Natural killer cell (primary cell): ENCODE measurements around the gene GALNS. TPM values are rescaled to one million over a fixed set of nuclear protein-coding genes. Genes with fewer than 3 reads are reported as not detected.

ENCODE experiments used
- ATAC-seq, 3 donors: fragments of 150-1000 bp in 2 of 3; fragments of 200-7000 bp in 1 of 3; cut with Tn5 transposase; 1 replicate in 1 of 3; 2 replicates in 2 of 3; pipeline ENCODE4 v1.10.0; 2021; ENCODE audit warnings: mild to moderate bottlenecking in 2 of 3, moderate library complexity in 2 of 3
- DNase-seq, 2 donors: peaks; one replicate each; pipeline versions ENCODE4 v3.0.0 to v3.0.0-alpha.2; 2013 to 2021; ENCODE audit warnings: mixed read lengths in 1 of 2
- H3K27ac ChIP-seq: one replicate; pipeline ENCODE4 v1.5.1; 2013; ENCODE audit warnings: mild to moderate bottlenecking, low read length
- H3K27me3 ChIP-seq: one replicate; pipeline ENCODE4 v1.6.1; 2013; ENCODE audit warnings: low read length; ENCODE audit not compliant: control insufficient read depth, insufficient read depth
- H3K36me3 ChIP-seq: one replicate; pipeline ENCODE4 v1.6.1; 2013; ENCODE audit warnings: low read length; ENCODE audit not compliant: control insufficient read depth, insufficient read depth
- H3K4me1 ChIP-seq: one replicate; pipeline ENCODE4 v1.6.1; 2013; ENCODE audit warnings: low read length; ENCODE audit not compliant: control insufficient read depth, insufficient read depth
- H3K4me3 ChIP-seq: one replicate; pipeline ENCODE4 v1.5.1; 2013; ENCODE audit warnings: low read length
- H3K9me3 ChIP-seq: one replicate; pipeline ENCODE4 v1.6.1; 2013; ENCODE audit warnings: low read length; ENCODE audit not compliant: control insufficient read depth, insufficient read depth
- H3K27ac Mint-ChIP-seq, 2 donors: one replicate each; pipeline ENCODE4 v1.8.0; 2022; ENCODE audit warnings: mild to moderate bottlenecking in 2 of 2, mixed read lengths in 2 of 2, moderate library complexity in 1 of 2
- H3K27me3 Mint-ChIP-seq, 2 donors: one replicate each; pipeline ENCODE4 v1.8.0; 2022; ENCODE audit warnings: low read depth in 2 of 2, mixed read lengths in 2 of 2
- H3K36me3 Mint-ChIP-seq: one replicate; pipeline ENCODE4 v1.8.0; 2022; ENCODE audit warnings: mixed read lengths
- H3K4me1 Mint-ChIP-seq, 2 donors: one replicate each; pipeline ENCODE4 v1.8.0; 2022; ENCODE audit warnings: mixed read lengths in 2 of 2
- H3K4me3 Mint-ChIP-seq: one replicate; pipeline ENCODE4 v1.8.0; 2022; ENCODE audit warnings: mild to moderate bottlenecking, moderate library complexity, mixed read lengths
- H3K9me3 Mint-ChIP-seq, 2 donors: one replicate each; pipeline ENCODE4 v1.8.0; 2022; ENCODE audit warnings: mixed read lengths in 2 of 2
- WGBS: methylation state at CpG from one replicate; pipeline ENCODE4 v1.1.7; 2013; ENCODE audit warnings: missing lambda C conversion rate; ENCODE audit not compliant: insufficient coverage; 5-methylcytosine and 5-hydroxymethylcytosine counted together
- intact Hi-C: fragments of 100-400 bp; cut with micrococcal nuclease; formaldehyde crosslinking; loops from one replicate; pipeline ENCODE4 v1.14.2; 2022
- total RNA-seq, 4 donors: library from RNA; stranded (reverse); fragments of 120-200 nt in 1 of 4; gene quantifications; one replicate each; pipeline versions ENCODE4 v1.2.3 to v1.2.4, GENCODE V29; 2013 to 2022
- TF ChIP-seq, protein P1 (sequence below): fragments of 200-600 bp; IDR thresholded peaks from one replicate; pipeline ENCODE4 v1.8.0; 2022; ENCODE audit warnings: antibody characterized with exemption

GALNS gene
- total RNA-seq, 3 donors from 2014 or later (not counting 1 experiment from before 2014, with no cell fraction given), result 58.1 to 75.8 (median 65.7) TPM

- Histone ChIP-seq H3K4me3 (no peak overlapping the region), H3K36me3 (peaks cover 20% of the 10 kb centered on the region), H3K4me1 (no peaks in the 10 kb centered on the region), H3K9me3 (no peaks in the 10 kb centered on the region), H3K27ac (no peak overlapping the region), H3K27me3 (no peaks in the 10 kb centered on the region)
- TF ChIP-seq, protein P1, sequence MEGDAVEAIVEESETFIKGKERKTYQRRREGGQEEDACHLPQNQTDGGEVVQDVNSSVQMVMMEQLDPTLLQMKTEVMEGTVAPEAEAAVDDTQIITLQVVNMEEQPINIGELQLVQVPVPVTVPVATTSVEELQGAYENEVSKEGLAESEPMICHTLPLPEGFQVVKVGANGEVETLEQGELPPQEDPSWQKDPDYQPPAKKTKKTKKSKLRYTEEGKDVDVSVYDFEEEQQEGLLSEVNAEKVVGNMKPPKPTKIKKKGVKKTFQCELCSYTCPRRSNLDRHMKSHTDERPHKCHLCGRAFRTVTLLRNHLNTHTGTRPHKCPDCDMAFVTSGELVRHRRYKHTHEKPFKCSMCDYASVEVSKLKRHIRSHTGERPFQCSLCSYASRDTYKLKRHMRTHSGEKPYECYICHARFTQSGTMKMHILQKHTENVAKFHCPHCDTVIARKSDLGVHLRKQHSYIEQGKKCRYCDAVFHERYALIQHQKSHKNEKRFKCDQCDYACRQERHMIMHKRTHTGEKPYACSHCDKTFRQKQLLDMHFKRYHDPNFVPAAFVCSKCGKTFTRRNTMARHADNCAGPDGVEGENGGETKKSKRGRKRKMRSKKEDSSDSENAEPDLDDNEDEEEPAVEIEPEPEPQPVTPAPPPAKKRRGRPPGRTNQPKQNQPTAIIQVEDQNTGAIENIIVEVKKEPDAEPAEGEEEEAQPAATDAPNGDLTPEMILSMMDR, result no peak
- 90% methylated on average over 33 of the region's 33 CpGs for WGBS
- H3K27ac Mint-ChIP-seq, result no peak overlapping the region
- H3K9me3 Mint-ChIP-seq, result no peaks in the 10 kb centered on the region
- intact Hi-C loops, result no loop called here
- no peaks in the 10 kb centered on the region for H3K27me3 Mint-ChIP-seq
- DNase-seq (no peak), ATAC-seq (no peak)
- no peak overlapping the region for H3K4me3 Mint-ChIP-seq
- H3K36me3 Mint-ChIP-seq, result no peaks in the 10 kb centered on the region
- H3K4me1 Mint-ChIP-seq, result no peaks in the 10 kb centered on the region
These were observed 20.9 kb downstream of the GALNS start for GRCh38 chr16:88835818-88836217.

DNA sequence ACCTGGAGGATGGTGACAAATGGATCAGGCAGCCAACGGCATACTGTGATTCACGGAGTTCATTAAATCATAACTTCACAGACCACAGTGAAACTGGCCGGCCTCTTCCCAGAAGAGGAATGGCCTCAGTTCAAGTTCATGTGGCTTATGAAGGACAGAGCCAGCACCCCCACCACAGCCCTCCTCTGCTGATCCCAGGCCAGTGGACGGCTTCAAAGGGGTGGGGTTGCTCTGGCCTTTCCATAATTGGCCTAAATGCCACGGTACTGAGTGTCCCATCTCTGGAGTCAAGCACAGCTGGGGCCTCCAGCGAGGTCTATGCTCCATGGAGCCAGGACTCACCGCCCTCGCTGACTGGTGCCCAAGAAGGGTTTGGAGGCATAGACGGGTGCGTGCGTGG is 21.4 kb downstream of the GALNS start:
- Mint-ChIP-seq H3K4me3 (no peak overlapping the region), H3K36me3 (no peaks in the 10 kb centered on the region), H3K9me3 (no peaks in the 10 kb centered on the region), H3K27me3 (no peaks in the 10 kb centered on the region), H3K27ac (no peak overlapping the region), H3K4me1 (no peaks in the 10 kb centered on the region)
- no peak for DNase-seq
- Histone ChIP-seq H3K27me3 (no peaks in the 10 kb centered on the region), H3K9me3 (no peaks in the 10 kb centered on the region), H3K27ac (no peak overlapping the region), H3K36me3 (peaks cover 17% of the 10 kb centered on the region), H3K4me3 (no peak overlapping the region), H3K4me1 (no peaks in the 10 kb centered on the region)
- intact Hi-C loops, result no loop called here
- whole genome bisulfite sequencing, result 94% methylated on average over 11 of the region's 11 CpGs
- TF ChIP-seq, protein P1, result no peak
- no peak for ATAC-seq

DNA sequence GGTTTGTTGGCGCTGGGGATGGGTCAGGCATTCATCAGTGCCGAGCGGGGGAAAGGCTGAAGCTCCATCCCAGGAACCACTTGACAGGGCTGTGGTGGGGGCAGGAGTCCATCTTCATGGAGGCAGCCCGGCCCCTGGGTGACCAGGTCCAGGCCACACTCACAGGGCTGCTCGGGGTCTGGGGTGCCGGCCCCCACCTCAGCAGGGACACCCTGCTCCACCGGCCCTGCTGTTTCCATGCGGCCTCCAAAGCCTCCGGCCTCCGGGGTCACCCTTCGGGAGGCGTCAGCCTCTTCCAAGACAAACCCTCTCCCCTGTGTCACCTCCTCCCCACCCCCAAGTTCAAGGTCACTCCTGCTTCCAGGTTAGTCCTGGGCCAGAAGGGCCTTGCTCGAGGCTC is 22.1 kb downstream of the GALNS start:
- peaks cover 11% of the 10 kb centered on the region for H3K36me3 ChIP-seq
- H3K27me3 Mint-ChIP-seq, result no peaks in the 10 kb centered on the region
- no peaks in the 10 kb centered on the region for H3K36me3 Mint-ChIP-seq
- no peaks in the 10 kb centered on the region for H3K4me1 ChIP-seq
- H3K27ac ChIP-seq, result no peak overlapping the region
- DNase-seq, result no peak
- no peaks in the 10 kb centered on the region for H3K9me3 Mint-ChIP-seq
- H3K4me3 Mint-ChIP-seq, result no peak overlapping the region
- intact Hi-C loops, result no loop called here
- no peaks in the 10 kb centered on the region for H3K4me1 Mint-ChIP-seq
- ATAC-seq, result no peak
- TF ChIP-seq, protein P1, result no peak
- H3K27me3 ChIP-seq, result no peaks in the 10 kb centered on the region
- no peak overlapping the region for H3K4me3 ChIP-seq
- 92% methylated on average over 13 of the region's 13 CpGs for WGBS
- no peak overlapping the region for H3K27ac Mint-ChIP-seq
- H3K9me3 ChIP-seq, result no peaks in the 10 kb centered on the region

- intact Hi-C loops, result no loop called here
- Mint-ChIP-seq H3K27me3 (no peaks in the 10 kb centered on the region), H3K36me3 (no peaks in the 10 kb centered on the region), H3K9me3 (no peaks in the 10 kb centered on the region), H3K4me3 (no peak overlapping the region), H3K27ac (no peak overlapping the region), H3K4me1 (no peaks in the 10 kb centered on the region)
- Histone ChIP-seq H3K27ac (no peak overlapping the region), H3K27me3 (no peaks in the 10 kb centered on the region), H3K4me3 (no peak overlapping the region), H3K36me3 (peaks cover 6% of the 10 kb centered on the region), H3K9me3 (no peaks in the 10 kb centered on the region), H3K4me1 (no peaks in the 10 kb centered on the region)
- DNase-seq (no peak), ATAC-seq (no peak)
- TF ChIP-seq, protein P1, result no peak
- WGBS, result 97% methylated on average over 13 of the region's 13 CpGs
These were observed 23.7 kb downstream of the GALNS start for GRCh38 chr16:88833086-88833485.
